ENCODE measurements around the gene CD19.
"Not testable (repeated sequence)": the region's sequence is repeated elsewhere in the genome, so short reads cannot be mapped to it uniquely, and the experiment has no call there.

The CD19 gene

DNA sequence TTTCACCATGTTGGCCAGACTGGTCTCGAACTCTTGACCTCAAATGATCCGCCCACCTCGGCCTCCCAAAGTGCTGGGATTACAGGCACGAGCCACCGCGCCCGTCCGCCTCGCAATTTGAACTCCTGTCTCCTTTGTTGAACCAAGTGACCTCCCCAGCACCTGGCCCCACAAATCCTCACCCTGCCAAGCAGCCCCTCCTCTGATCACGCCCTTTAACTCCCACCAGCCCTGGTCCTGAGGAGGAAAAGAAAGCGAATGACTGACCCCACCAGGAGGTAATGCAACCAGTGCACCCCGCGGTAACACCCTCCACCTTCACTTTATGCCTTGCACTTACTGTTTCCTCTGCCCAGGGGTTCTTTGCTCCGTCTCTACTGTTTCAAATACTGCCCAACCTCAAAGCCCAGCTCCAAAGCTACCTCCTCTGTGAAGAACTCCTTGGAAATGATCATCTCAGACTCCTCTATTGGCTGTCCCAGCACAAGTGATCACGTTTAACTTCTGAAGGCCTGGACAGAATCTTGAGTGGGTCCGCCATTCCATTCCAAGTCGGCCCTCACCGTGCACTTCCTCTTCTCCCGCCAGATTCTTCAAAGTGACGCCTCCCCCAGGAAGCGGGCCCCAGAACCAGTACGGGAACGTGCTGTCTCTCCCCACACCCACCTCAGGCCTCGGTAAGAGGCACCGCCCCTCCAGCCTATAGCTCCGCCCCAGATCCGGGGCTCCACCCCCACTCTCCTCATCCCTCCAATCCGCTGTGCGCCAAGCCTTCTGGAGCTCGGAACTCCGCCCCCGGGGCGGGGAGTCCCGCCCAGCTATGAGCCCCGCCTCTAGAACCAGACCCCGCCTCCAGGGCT is 4.4 kb downstream of the CD19 start:
- DNase-seq: peak in 40 of 51 donors; percentile 1 to 66 (median 32)

GRCh38 chr16:28936784-28937155 is 5.0 kb downstream of the CD19 start:
- DNase-seq: no peak

- no peak for DNase-seq
These were observed 5.6 kb downstream of the CD19 start for GRCh38 chr16:28937222-28937876.

DNA sequence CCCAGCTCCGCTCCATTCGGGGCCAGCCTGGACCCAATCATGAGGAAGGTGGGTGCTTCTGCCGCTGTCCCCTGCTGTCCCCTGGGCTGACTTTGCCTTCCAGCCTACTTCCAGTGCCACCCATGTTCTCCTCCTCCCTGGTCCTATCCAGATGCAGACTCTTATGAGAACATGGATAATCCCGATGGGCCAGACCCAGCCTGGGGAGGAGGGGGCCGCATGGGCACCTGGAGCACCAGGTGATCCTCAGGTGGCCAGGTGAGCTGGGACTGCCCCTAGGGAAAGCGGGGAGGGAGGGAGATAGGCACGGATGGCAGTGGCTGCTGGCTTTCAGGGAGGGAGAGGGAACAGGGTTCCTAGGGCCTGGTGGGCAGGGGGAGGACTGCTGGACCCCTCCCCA is 7.0 kb downstream of the CD19 start:
- no peak for DNase-seq

DNA sequence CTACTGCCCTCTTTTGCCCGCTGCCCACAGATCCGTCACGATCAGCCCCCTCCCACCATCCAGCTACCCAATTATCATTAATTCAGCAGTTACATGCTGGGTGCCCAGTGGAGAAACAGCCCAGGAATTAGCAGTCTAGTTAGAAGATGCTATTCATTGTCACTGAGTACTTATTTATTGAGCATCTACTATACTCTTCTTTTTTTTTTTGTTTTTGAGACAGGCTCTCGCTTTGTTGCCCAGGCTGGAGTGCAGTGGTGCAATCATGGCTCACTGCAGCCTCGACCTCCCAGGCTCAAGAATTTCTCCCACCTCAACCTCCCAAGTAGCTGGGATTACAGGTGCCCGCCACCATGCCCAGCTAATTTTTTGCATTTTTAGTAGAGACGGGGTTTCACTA is 8.1 kb downstream of the CD19 start:
- not testable (repeated sequence) for DNase-seq

DNA sequence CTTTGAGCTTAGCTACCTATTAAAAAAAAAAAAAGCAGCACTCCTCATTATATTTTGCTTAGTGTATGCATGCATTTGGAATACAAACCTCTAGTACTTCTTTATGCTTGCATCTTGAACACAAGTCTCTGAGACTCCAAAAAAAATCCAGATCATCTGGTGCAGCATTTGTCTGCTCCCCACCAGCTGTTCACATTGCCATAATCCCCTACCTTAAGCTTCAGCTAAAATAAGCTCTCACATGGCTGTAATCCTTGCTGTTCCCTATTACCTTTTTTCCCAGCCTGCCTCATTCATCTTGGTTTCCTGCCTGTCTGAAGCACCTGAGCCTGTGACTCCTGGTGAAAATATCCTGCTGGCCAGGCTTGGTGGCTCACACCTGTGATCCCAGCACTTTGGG is 11.5 kb downstream of the CD19 start:
- DNase-seq: no peak

GRCh38 chr16:28946681-28947080 is 14.9 kb downstream of the CD19 start:
- no peak for DNase-seq

GRCh38 chr16:28950648-28951409 is 19.1 kb downstream of the CD19 start, which contains the start of gene NFATC2IP:
Gene NFATC2IP (plus strand): TSS chr16:28950937. CDS start chr16:28951012, 75 bp downstream.
- DNase-seq: peak; percentile 88 to 100 (median 99)

DNA sequence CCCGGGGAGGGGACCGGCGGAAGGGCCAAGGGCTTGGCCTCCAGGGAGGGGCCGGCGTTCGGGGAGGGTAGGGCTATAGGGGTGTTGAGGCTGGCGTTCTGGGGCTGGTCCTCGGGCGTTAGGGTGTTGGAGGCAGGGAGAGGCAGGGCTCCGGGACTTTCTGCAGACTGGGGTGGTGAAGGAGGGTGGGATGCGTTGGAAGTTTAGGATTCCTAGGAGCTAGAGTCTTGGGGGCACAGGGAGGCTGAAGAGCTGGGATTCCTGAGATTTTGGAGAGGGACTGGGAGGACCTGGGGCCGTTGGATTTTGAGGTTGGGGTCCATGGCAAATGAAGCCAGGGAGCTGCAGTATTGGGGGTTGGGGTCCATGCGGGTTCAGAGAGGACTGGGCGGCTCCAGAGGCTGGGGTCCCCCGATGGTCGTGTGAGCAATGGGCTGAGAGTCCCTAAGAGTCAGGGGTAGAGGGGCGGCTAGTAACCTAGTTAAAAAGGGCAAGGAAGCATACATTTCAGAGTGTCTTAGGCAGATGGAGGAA is 19.7 kb downstream of the CD19 start:
- DNase-seq: peak in 6 of 51 donors; percentile 27 to 50 (median 39)

- no peak for DNase-seq
These were observed 26.4 kb downstream of the CD19 start for GRCh38 chr16:28958216-28958615.

DNA sequence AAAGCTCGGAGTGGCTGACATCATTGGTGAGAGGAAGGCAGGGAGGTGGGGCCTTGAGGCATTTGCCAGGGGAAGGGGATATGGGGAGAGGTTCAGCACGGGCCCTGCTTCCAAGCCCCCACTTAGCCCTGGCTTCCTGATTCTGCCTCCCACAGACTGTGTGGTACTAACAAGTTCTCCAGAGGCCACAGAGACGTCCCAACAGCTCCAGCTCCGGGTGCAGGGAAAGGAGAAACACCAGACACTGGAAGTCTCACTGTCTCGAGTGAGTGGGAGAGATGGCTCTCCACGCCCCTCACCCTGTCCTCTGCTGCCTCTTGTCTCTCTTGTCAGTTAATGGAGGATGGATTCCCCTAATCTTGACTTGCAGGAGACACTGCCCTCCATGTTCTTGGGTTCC is 27.1 kb downstream of the CD19 start:
- DNase-seq: no peak

GRCh38 chr16:28964072-28964471 is 32.3 kb downstream of the CD19 start:
- no peak for DNase-seq

- DNase-seq: no peak
These were observed 32.7 kb downstream of the CD19 start for GRCh38 chr16:28964496-28964895.

- no peak for DNase-seq
These were observed 35.4 kb downstream of the CD19 start for GRCh38 chr16:28967156-28967555.

GRCh38 chr16:28969696-28970095 is 37.9 kb downstream of the CD19 start:
- DNase-seq: not testable (repeated sequence)

GRCh38 chr16:28974007-28974436 is 42.3 kb downstream of the CD19 start:
- peak in 42 of 51 donors; percentile 12 to 88 (median 45) for DNase-seq

DNA sequence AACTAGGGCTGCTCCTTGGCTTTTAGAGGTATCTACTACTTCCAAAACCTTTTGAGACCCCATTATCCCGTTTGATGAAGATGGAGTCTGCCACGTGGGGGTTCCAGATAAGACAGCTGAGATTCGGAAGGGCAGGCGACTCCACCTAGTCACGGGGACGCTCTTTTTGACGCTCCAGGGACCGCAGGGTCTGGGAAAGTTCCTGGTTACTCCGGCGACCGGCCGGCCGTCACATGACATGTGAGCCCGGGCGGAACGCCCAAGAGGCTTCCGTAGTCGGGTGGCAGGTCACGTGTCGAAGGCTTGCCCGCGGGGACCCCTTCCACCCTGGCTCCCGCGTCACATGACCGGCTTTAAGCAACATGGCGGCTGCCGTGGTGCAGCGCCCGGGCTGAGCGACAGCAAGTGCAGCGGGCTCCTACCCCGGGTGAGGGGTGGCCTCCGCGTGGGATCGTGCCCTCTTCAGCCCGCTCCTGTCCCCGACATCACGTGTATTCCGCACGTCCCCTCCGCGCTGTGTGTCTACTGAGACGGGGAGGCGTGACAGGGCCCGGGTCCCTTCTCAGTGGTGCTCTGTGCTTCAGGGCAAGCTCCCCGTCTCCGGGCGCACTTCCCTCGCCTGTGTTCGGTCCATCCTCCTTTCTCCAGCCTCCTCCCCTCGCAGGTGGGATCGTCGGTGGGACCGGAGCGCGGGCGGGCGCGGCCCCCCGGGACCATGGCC is 42.8 kb downstream of the CD19 start, which contains the start of gene SPNS1:
SPNS1 (plus strand) TSS at position 342 of the 721 bp plus-strand sequence; CDS start at position 716, 374 bp downstream.
- DNase-seq: peak; percentile 89 to 100 (median 96)

DNA sequence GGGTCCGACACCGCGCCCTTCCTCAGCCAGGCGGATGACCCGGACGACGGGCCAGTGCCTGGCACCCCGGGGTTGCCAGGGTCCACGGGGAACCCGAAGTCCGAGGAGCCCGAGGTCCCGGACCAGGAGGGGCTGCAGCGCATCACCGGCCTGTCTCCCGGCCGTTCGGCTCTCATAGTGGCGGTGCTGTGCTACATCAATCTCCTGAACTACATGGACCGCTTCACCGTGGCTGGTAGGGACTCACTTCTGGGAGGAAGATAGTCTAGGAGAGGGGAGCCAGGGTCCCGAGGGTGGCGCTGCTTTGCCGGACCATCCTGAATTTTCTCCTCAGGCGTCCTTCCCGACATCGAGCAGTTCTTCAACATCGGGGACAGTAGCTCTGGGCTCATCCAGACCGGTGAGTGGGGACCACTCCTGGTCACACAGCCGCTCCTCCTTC is 43.4 kb downstream of the CD19 start:
- DNase-seq: peak in 9 of 51 donors; percentile 2 to 45 (median 19)

DNA sequence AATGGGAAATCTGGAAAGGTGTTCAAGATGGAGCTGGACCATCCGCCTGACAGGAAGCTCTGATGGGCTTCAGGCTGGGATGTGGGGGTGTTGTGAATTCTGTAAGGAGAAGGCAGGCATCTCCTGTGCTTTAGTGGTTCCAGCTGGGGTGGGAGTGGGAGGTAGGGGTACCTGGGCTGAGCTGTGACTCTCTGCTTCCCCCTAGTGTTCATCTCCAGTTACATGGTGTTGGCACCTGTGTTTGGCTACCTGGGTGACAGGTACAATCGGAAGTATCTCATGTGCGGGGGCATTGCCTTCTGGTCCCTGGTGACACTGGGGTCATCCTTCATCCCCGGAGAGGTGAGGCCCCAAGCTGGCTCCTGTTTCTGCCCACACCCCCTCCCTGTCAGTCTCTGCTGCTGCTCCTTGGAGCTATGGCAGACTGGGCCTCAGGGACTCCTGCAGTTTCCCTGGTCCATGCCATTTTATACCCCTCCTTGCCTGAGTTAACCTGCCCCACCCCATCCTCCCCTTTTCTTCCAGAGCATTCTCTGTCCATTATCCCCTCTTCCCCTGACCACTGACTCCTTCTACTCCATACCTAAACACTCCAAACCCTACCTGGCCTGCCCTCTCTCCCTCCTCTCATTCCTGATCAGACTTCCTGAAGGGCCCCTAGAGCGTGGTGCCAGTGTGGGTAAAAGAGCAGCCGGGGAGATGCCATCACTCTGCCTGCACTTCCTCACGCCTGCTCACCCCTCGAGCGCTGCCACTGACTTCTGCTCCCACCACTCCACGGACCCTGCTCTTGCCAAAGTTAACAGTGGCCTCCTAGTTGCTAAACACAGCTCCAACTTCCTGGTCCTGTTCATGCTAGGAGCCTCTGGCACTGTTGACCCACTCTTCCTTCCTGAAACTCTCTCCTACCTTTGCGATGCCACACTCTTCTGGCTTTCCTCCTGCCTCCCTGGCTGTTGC is 46.2 kb downstream of the CD19 start:
- no peak for DNase-seq

Data from hypothalamus (tissue), 51 donors.